ENCODE results near the gene ZNF362.

ZNF362 gene

DNA sequence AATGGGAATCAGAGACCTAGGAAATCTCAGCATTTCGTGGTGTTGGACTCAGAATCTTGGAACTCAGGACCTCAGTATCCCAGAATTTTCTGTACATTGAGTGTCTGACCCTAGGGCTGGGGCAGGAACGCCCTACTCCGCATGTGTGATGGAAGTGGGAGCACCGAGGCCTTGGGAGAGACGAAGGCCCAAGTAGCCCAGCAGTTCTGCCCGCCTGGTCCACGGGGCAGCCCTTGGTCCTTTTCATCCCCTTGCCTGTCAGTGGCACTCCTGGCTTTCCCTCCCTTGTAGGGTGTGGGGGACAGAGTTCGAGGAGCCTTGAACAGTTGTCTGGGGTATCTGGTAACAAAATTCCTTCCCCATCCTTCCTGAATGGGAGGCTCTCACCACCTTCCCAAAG is 54.4 kb downstream of the ZNF362 start:
- no peak overlapping the region for H3K27ac ChIP-seq (replicated peaks)
- no peak for DNase-seq (ENCODE audit: low read depth in 1 of 2, low spot score in 1 of 2)
- peaks cover 2% of the 10 kb centered on the region for H3K27me3 ChIP-seq (ENCODE audit: insufficient read depth, poor library complexity, severe bottlenecking)
- no peak overlapping the region for H3K4me3 ChIP-seq (replicated peaks; ENCODE audit: insufficient read depth, low read length)
- TF ChIP-seq, protein P1, sequence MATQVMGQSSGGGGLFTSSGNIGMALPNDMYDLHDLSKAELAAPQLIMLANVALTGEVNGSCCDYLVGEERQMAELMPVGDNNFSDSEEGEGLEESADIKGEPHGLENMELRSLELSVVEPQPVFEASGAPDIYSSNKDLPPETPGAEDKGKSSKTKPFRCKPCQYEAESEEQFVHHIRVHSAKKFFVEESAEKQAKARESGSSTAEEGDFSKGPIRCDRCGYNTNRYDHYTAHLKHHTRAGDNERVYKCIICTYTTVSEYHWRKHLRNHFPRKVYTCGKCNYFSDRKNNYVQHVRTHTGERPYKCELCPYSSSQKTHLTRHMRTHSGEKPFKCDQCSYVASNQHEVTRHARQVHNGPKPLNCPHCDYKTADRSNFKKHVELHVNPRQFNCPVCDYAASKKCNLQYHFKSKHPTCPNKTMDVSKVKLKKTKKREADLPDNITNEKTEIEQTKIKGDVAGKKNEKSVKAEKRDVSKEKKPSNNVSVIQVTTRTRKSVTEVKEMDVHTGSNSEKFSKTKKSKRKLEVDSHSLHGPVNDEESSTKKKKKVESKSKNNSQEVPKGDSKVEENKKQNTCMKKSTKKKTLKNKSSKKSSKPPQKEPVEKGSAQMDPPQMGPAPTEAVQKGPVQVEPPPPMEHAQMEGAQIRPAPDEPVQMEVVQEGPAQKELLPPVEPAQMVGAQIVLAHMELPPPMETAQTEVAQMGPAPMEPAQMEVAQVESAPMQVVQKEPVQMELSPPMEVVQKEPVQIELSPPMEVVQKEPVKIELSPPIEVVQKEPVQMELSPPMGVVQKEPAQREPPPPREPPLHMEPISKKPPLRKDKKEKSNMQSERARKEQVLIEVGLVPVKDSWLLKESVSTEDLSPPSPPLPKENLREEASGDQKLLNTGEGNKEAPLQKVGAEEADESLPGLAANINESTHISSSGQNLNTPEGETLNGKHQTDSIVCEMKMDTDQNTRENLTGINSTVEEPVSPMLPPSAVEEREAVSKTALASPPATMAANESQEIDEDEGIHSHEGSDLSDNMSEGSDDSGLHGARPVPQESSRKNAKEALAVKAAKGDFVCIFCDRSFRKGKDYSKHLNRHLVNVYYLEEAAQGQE (IDR thresholded peaks at IDR 0.05; ENCODE audit: insufficient replicate concordance, low read depth), result no peak
- TF ChIP-seq, protein P2, sequence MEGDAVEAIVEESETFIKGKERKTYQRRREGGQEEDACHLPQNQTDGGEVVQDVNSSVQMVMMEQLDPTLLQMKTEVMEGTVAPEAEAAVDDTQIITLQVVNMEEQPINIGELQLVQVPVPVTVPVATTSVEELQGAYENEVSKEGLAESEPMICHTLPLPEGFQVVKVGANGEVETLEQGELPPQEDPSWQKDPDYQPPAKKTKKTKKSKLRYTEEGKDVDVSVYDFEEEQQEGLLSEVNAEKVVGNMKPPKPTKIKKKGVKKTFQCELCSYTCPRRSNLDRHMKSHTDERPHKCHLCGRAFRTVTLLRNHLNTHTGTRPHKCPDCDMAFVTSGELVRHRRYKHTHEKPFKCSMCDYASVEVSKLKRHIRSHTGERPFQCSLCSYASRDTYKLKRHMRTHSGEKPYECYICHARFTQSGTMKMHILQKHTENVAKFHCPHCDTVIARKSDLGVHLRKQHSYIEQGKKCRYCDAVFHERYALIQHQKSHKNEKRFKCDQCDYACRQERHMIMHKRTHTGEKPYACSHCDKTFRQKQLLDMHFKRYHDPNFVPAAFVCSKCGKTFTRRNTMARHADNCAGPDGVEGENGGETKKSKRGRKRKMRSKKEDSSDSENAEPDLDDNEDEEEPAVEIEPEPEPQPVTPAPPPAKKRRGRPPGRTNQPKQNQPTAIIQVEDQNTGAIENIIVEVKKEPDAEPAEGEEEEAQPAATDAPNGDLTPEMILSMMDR (IDR thresholded peaks at IDR 0.05; ENCODE audit: insufficient read depth, low read length), result no peak
- TF ChIP-seq SPI1 (IDR thresholded peaks at IDR 0.05; ENCODE audit: borderline replicate concordance, low read depth) (no peak), POLR2AphosphoS5 (IDR thresholded peaks at IDR 0.05; ENCODE audit: low read depth) (no peak), GABPA (IDR thresholded peaks at IDR 0.05; ENCODE audit: low read depth) (no peak)

DNA sequence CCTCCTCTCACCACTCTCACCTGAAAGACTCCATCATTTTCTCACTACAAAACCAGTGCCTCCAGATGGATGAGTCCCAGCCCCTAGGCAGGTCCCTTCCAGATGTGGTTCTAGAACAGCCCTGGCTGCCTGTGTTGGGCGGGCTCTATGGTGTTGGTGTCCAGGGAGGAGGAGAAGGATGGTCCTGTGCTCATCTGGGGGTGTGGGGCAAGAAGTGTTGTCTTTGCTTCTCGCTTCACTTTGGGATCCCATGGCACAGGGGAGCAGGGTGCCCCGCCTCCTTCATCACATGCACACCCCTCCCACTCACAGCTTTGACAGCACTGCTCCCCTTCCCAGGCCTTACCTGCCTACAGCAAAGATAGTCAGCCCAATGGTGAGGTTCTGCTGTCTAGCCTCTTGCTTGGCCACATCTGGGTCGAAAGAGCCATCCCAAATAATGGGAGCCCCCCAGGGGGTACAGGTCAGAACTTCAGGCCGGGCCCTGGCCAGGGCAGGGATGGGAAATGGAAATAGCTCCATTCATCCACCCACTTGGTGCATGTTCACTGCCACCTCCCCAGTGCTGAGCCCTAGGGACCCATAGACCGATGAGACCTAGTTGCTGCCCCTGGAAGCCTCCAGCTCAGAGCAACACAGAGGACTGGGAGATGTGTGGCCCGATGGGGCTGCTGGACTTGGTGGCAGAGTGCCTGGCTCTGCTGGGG is 55.6 kb downstream of the ZNF362 start:
- Histone ChIP-seq H3K4me3 (replicated peaks; ENCODE audit: insufficient read depth, low read length) (no peak overlapping the region), H3K27me3 (ENCODE audit: insufficient read depth, poor library complexity, severe bottlenecking) (peaks cover 1% of the 10 kb centered on the region), H3K27ac (replicated peaks) (no peak overlapping the region)
- no peak for TF ChIP-seq SPI1 (IDR thresholded peaks at IDR 0.05; ENCODE audit: borderline replicate concordance, low read depth)
- TF ChIP-seq, protein P2 (IDR thresholded peaks at IDR 0.05; ENCODE audit: insufficient read depth, low read length), result no peak
- TF ChIP-seq POLR2AphosphoS5 (IDR thresholded peaks at IDR 0.05; ENCODE audit: low read depth), result no peak
- DNase-seq (ENCODE audit: low read depth in 1 of 2, low spot score in 1 of 2), result no peak

DNA sequence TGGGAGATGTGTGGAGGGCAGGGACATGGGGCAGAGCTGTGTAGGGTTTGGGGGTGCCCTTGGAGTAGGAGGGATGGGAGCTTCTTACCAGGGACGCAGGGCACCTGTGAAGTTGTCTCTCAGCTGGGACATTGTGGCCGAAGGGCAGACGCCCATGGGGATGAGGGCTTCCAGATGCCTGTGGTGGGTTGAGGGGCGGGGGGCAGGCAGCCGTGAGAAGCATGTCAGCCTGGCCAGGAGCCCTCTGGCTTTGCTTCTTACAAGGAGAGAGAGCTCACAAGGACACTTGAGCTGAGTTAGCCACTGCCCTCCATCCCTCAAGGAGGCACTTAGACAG is 56.1 kb downstream of the ZNF362 start:
- Histone ChIP-seq H3K4me3 (replicated peaks; ENCODE audit: insufficient read depth, low read length) (no peak overlapping the region), H3K27me3 (ENCODE audit: insufficient read depth, poor library complexity, severe bottlenecking) (peaks cover 3% of the 10 kb centered on the region), H3K27ac (replicated peaks) (no peak overlapping the region)
- TF ChIP-seq, protein P1 (IDR thresholded peaks at IDR 0.05; ENCODE audit: insufficient replicate concordance, low read depth), result no peak
- TF ChIP-seq POLR2AphosphoS5 (IDR thresholded peaks at IDR 0.05; ENCODE audit: low read depth), result no peak
- TF ChIP-seq GABPA (IDR thresholded peaks at IDR 0.05; ENCODE audit: low read depth), result no peak
- TF ChIP-seq SPI1 (IDR thresholded peaks at IDR 0.05; ENCODE audit: borderline replicate concordance, low read depth), result no peak
- no peak for DNase-seq (ENCODE audit: low read depth in 1 of 2, low spot score in 1 of 2)

DNA sequence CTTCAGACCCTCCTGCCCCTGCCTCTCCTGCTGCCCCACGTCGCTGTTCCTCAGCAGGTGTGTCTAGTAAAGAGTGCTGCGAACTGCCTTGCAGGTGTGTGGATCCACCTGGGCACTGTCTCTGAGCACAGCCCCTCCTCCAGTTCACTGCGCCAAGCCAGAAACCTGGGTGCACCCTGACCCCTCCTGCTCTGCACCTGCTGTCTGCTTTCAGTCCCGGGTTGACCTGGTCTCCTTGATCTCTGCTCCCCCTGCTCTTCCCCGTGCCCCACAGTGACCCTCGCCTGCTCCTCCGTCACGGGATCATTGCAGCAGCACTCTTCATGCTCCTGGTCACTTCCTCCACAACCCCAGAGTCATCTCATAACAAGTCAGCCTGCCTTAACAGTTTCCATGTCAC is 58.1 kb downstream of the ZNF362 start:
- H3K27me3 ChIP-seq (ENCODE audit: insufficient read depth, poor library complexity, severe bottlenecking), result peaks cover 10% of the 10 kb centered on the region
- no peak for DNase-seq (ENCODE audit: low read depth in 1 of 2, low spot score in 1 of 2)
- no peak for TF ChIP-seq POLR2AphosphoS5 (IDR thresholded peaks at IDR 0.05; ENCODE audit: low read depth)
- no peak for TF ChIP-seq SPI1 (IDR thresholded peaks at IDR 0.05; ENCODE audit: borderline replicate concordance, low read depth)
- no peak for TF ChIP-seq GABPA (IDR thresholded peaks at IDR 0.05; ENCODE audit: low read depth)
- TF ChIP-seq, protein P2 (IDR thresholded peaks at IDR 0.05; ENCODE audit: insufficient read depth, low read length), result no peak
- TF ChIP-seq, protein P1 (IDR thresholded peaks at IDR 0.05; ENCODE audit: insufficient replicate concordance, low read depth), result no peak

More for the DNA sequence above, 58.1 kb downstream of the ZNF362 start:
- Histone ChIP-seq H3K4me3 (replicated peaks; ENCODE audit: insufficient read depth, low read length) (no peak overlapping the region), H3K27ac (replicated peaks) (no peak overlapping the region)

Data from HL-60 (cell line).